Stomach (tissue), 9 donors: ENCODE data around the gene SMCR8. TPM values are rescaled to one million over a fixed set of nuclear protein-coding genes. Genes with fewer than 3 reads are reported as not detected.

Source experiments
- DNase-seq, 2 donors: peaks; one replicate each; pipeline versions ENCODE4 v3.0.0 to v3.0.0-alpha.2; 2013 to 2019
- H3K27ac ChIP-seq, 5 donors: fragments of 200-600 bp in 4 of 5; sonication (generic) in 4 of 5; one replicate each; pipeline ENCODE4 v1.5.1; 2013 to 2019; ENCODE audit warnings: mild to moderate bottlenecking in 1 of 5, moderate library complexity in 1 of 5
- H3K27me3 ChIP-seq, 3 donors: fragments of 200-600 bp; sonication (generic); one replicate each; pipeline ENCODE4 v1.5.1; 2017 to 2019; ENCODE audit warnings: mixed run types in 1 of 3
- H3K36me3 ChIP-seq, 4 donors: fragments of 200-600 bp; sonication (generic); 1 replicate in 3 of 4; 2 replicates in 1 of 4; pipeline ENCODE4 v1.5.1; 2016 to 2019
- H3K4me1 ChIP-seq, 4 donors: fragments of 200-600 bp; sonication (generic); one replicate each; pipeline ENCODE4 v1.5.1; 2016 to 2019
- H3K4me3 ChIP-seq, 4 donors: fragments of 200-600 bp; sonication (generic) in 3 of 4; one replicate each; pipeline ENCODE4 v1.5.1; 2016 to 2019; ENCODE audit warnings: mild to moderate bottlenecking in 1 of 4
- H3K9me3 ChIP-seq, 4 donors: fragments of 200-600 bp; sonication (generic); one replicate each; pipeline ENCODE4 v1.5.1; 2016 to 2019
- EP300 ChIP-seq: sonication (generic); formaldehyde crosslinking; IDR thresholded peaks from one replicate; pipeline ENCODE4 v1.6.1; 2017; ENCODE audit warnings: antibody characterized with exemption
- POLR2A ChIP-seq, 4 donors: fragments of 450-650 bp; IDR thresholded peaks; one replicate each; pipeline ENCODE4 v1.6.1; 2016; ENCODE audit warnings: antibody characterized with exemption in 4 of 4, control low read depth in 2 of 4, mild to moderate bottlenecking in 1 of 4, moderate library complexity in 1 of 4
- POLR2AphosphoS5 ChIP-seq, 3 donors: sonication (generic); formaldehyde crosslinking; IDR thresholded peaks; one replicate each; pipeline ENCODE4 v1.6.1; 2016; ENCODE audit warnings: antibody characterized with exemption in 3 of 3
- whole genome bisulfite sequencing, 5 donors: extraction: QIAGEN DNeasy Blood & Tissue Kit in 3 of 5; methylation state at CpG; one replicate each; pipeline versions ENCODE4 v1.1.5 to v1.1.7; 2013 to 2018; 5-methylcytosine and 5-hydroxymethylcytosine counted together
- intact Hi-C: fragments of 100-400 bp; cut with DNase I; formaldehyde crosslinking; loops from one replicate; pipeline ENCODE4 v1.15.1; 2023; ENCODE audit warnings: low total_unique reads
- polyA plus RNA-seq, 3 donors: library from polyadenylated mRNA; stranded (reverse); fragments of 200-250 nt; gene quantifications; one replicate each; pipeline ENCODE4 v1.2.3, GENCODE V29; 2013
- total RNA-seq, 5 donors: library from RNA; depleted of rRNA; stranded (reverse); fragments of >200 nt; gene quantifications; one replicate each; pipeline versions ENCODE4 v1.1.0 to v1.2.3, GENCODE V29; 2014 to 2016
- TF ChIP-seq, protein P1 (sequence below), 7 experiments: fragments of 450-650 bp in 4 of 7; fragments of 200-600 bp in 3 of 7; sonication (generic) in 3 of 7; IDR thresholded peaks; one replicate each; pipeline ENCODE4 v1.5.1; 2016 to 2019; ENCODE audit warnings: antibody characterized with exemption in 7 of 7, control low read depth in 2 of 7, mild to moderate bottlenecking in 1 of 7
- donor health status: healthy with polysubstance abuse.
- donor health status: Bipolar disorder and iron deficiency.
- donor health status: healthy.

SMCR8 gene
- total and polyA plus RNA-seq, 8 donors: 2.4 to 17.9 (median 6.1) TPM

DNA sequence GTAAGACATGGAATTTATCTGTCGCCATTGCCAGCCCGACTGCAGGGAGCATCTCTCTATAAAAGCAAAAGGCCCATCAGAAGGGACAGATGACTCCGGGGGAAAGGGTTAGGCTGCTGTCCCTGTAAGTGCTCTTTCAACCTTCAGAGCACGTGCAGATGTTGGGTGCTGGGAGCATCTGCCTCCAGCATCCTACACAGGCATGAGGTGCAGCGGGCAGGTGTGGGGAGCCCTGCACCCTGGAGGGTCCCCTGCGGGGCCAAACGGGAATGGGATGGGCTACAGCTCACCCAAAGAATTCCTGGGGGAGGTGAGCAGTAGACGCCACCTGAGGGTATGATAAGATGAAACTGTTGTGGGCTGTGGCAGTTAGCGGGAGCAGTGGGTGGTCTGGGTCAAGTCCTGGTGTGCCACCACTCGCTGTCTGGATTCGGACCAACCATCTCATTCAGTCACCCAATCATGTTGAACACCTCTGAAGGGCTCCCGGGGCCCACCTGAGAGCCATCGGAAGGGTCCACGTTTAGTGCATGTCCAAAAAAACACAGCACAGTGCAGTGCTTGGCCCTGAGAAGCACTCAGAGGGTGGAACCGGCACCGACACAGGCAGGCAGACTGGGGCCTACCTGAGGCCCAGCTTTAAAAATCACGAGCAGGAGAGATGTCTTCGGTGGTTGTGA, 3.8 kb downstream of the SMCR8 start:
- no peak for TF ChIP-seq POLR2AphosphoS5 (IDR thresholded peaks at IDR 0.05)
- no peak for TF ChIP-seq POLR2A (IDR thresholded peaks at IDR 0.05)
- TF ChIP-seq, protein P1, sequence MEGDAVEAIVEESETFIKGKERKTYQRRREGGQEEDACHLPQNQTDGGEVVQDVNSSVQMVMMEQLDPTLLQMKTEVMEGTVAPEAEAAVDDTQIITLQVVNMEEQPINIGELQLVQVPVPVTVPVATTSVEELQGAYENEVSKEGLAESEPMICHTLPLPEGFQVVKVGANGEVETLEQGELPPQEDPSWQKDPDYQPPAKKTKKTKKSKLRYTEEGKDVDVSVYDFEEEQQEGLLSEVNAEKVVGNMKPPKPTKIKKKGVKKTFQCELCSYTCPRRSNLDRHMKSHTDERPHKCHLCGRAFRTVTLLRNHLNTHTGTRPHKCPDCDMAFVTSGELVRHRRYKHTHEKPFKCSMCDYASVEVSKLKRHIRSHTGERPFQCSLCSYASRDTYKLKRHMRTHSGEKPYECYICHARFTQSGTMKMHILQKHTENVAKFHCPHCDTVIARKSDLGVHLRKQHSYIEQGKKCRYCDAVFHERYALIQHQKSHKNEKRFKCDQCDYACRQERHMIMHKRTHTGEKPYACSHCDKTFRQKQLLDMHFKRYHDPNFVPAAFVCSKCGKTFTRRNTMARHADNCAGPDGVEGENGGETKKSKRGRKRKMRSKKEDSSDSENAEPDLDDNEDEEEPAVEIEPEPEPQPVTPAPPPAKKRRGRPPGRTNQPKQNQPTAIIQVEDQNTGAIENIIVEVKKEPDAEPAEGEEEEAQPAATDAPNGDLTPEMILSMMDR (IDR thresholded peaks at IDR 0.05): no peak
- no peak for TF ChIP-seq EP300
- peaks cover 52 to 86% (median 70%) of the 10 kb centered on the region in 4 donors for H3K4me1 ChIP-seq
- no peaks in the 10 kb centered on the region for H3K27me3 ChIP-seq
- no peaks in the 10 kb centered on the region for H3K9me3 ChIP-seq
- no peak for DNase-seq
- peak overlapping the region in 3 of 4 donors; percentile 3 to 98 (median 25) for H3K4me3 ChIP-seq
- 64 to 81% (median 69%) methylated on average over 16 to 18 of the region's 18 CpGs for WGBS, 5 donors
- intact Hi-C loops: loop anchor here (10.0 kb wide), 1 partner anchor 54 kb away; the partner anchor contains the start of gene MIEF2
- H3K27ac ChIP-seq: no peak overlapping the region
- peaks cover 25 to 74% (median 67%) of the 10 kb centered on the region in 4 donors for H3K36me3 ChIP-seq

DNA sequence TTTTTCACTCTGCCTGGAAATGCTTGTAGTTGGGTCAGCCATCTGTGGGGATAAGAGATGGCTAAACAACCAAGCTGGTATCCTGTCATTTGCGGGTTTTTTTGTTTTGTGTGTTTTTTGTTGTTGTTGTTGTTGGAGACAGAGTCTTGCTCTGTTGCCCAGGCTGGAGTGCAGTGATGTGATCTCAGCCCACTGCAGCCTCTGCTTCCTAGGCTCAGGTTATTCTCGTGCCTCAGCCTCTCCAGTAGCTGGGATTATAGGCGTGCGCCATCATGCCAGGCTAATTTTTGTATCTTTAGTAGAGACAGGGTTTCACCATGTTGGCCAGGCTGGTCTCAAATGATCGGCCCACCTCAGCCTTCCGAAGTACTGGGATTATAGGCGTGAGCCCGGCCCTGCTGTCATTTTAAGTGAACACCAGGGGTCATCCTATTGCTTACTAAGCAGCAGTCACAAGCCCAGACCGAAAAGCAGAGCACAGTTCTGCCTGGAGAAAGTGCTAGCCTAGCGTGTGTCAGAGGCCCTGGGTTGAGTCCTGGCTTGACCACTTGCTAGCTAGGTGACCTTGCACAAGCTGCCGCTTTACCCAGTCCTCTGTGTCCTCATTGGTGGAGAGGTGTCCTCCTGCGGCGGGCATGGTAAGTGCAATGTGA, 4.6 kb downstream of the SMCR8 start:
- DNase-seq: peak; percentile 27 to 72
- Histone ChIP-seq H3K27me3 (no peaks in the 10 kb centered on the region), H3K27ac (no peak overlapping the region), H3K36me3 (peaks cover 31 to 82% (median 75%) of the 10 kb centered on the region in 4 donors), H3K4me3 (peak overlapping the region in 3 of 4 donors; percentile 3 to 98 (median 25)), H3K4me1 (peaks cover 50 to 82% (median 64%) of the 10 kb centered on the region in 4 donors), H3K9me3 (no peaks in the 10 kb centered on the region)
- intact Hi-C loops: loop anchor here (10.0 kb wide), 1 partner anchor 55 kb away; the partner anchor contains the start of gene MIEF2
- TF ChIP-seq POLR2A (IDR thresholded peaks at IDR 0.05) (no peak), EP300 (no peak), POLR2AphosphoS5 (IDR thresholded peaks at IDR 0.05) (no peak)
- TF ChIP-seq, protein P1 (IDR thresholded peaks at IDR 0.05): peak in 3 of 7 experiments; percentile 12 to 31 (median 19)
- 55 to 69% (median 58%) methylated on average over 8 to 13 of the region's 13 CpGs for WGBS, 5 donors

DNA sequence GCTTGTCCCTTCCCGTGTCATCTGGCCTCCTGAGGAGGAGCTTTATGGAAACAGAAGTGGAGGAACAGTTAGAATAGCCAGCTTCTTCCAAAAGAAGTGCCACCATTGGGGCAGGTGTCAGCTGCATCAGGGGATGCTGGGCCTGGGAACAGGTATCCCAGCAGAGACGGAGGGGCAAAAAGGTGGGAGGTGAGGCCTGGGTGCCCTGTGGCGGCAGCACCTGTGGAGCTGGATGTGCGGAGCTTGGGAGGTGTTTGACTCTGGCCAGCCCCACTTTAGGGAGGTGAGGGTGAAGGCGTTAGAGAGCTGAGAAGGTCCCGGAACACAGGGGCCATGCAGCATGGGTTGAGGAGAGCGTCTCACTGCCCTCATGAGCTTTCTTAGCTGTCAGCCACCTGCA, 5.2 kb downstream of the SMCR8 start:
- intact Hi-C loops: no loop called here
- no peaks in the 10 kb centered on the region for H3K9me3 ChIP-seq
- TF ChIP-seq POLR2A (IDR thresholded peaks at IDR 0.05) (no peak), POLR2AphosphoS5 (IDR thresholded peaks at IDR 0.05) (no peak), EP300 (no peak)
- TF ChIP-seq, protein P1 (IDR thresholded peaks at IDR 0.05): no peak
- peaks cover 50 to 82% (median 64%) of the 10 kb centered on the region in 4 donors for H3K4me1 ChIP-seq
- DNase-seq: no peak
- H3K27me3 ChIP-seq: no peaks in the 10 kb centered on the region
- WGBS, 5 donors: 78 to 88% (median 83%) methylated on average over 7 of the region's 7 CpGs
- H3K36me3 ChIP-seq: peaks cover 36 to 88% (median 81%) of the 10 kb centered on the region in 4 donors
- H3K4me3 ChIP-seq: peak overlapping the region in 2 of 4 donors; percentile 25 to 98
- no peak overlapping the region for H3K27ac ChIP-seq

DNA sequence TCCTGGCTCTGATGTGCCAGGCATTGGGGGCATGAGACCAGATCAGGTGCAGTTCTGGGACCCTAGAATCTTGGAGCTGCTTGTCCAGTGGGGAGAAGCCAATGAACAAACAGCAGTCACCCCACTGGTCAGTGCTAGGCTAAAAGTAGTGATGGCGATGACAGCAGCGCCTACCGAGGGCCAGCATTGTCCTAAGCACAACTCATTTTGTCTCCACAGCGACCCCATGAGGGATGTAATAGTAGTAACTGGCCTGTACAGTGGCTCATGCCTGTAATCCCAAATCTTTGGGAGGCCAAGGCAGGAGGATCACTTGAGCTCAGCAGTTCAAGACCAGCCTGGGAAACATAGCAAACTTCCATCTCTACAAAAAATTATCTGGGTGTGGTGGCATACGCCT, 6.2 kb downstream of the SMCR8 start:
- H3K27ac ChIP-seq: no peak overlapping the region
- H3K4me3 ChIP-seq: no peak overlapping the region
- peaks cover 41 to 73% (median 55%) of the 10 kb centered on the region in 4 donors for H3K4me1 ChIP-seq
- peaks cover 36 to 98% (median 91%) of the 10 kb centered on the region in 4 donors for H3K36me3 ChIP-seq
- TF ChIP-seq POLR2A (IDR thresholded peaks at IDR 0.05) (no peak), EP300 (no peak), POLR2AphosphoS5 (IDR thresholded peaks at IDR 0.05) (no peak)
- TF ChIP-seq, protein P1 (IDR thresholded peaks at IDR 0.05): no peak
- 67 to 95% (median 73%) methylated on average over 5 of the region's 5 CpGs for WGBS, 5 donors
- no peak for DNase-seq
- intact Hi-C loops: no loop called here
- H3K27me3 ChIP-seq: no peaks in the 10 kb centered on the region
- no peaks in the 10 kb centered on the region for H3K9me3 ChIP-seq
